ENCODE results near the gene BOLA1.
"Not testable (repeated sequence)": the region's sequence is repeated elsewhere in the genome, so short reads cannot be mapped to it uniquely, and the experiment has no call there.

GRCh38 chr1:149887196-149887455 is 12.2 kb upstream of the BOLA1 start:
- not testable (repeated sequence) for TF ChIP-seq CTCF (conservative IDR thresholded peaks at IDR 0.05; ENCODE audit: low read length); EZH2phosphoT487 (IDR thresholded peaks at IDR 0.05; ENCODE audit: borderline replicate concordance)
